GM12878 (cell line): ENCODE results near the gene DUSP15. TPM values are rescaled to one million over a fixed set of nuclear protein-coding genes. Genes with fewer than 3 reads are reported as not detected.

Experiments used
- FOXK2 ChIP-seq: fragments of 450-650 bp; IDR thresholded peaks from 2 replicates; pipeline ENCODE4 v1.6.1; 2017; ENCODE audit warnings: mild to moderate bottlenecking, moderate library complexity
- NBN ChIP-seq: fragments of 450-650 bp; IDR thresholded peaks from 2 replicates; pipeline ENCODE4 v1.6.1; 2016
- RCOR1 ChIP-seq: conservative IDR thresholded peaks from 2 replicates; pipeline ENCODE4 v1.6.1; 2012; ENCODE audit warnings: low read depth, low read length, improper control_type of control experiment
- RUNX3 ChIP-seq: IDR thresholded peaks from 2 replicates; pipeline ENCODE4 v1.6.1; 2012; ENCODE audit warnings: low read length, inconsistent platforms
- SP1 ChIP-seq: IDR thresholded peaks from one replicate; pipeline ENCODE4 v1.6.1; 2011; ENCODE audit warnings: low read depth, low read length
- ZBED1 ChIP-seq: IDR thresholded peaks from 2 replicates; pipeline ENCODE4 v1.6.1; 2016; ENCODE audit warnings: borderline replicate concordance
- polyA plus RNA-seq, 11 experiments: library from polyadenylated mRNA; depleted of rRNA in 4 of 11; unstranded in 6 of 11; stranded (reverse) in 5 of 11; fragments of >200 nt; fragmentation: Nextera tagmentation in 4 of 11; fragmentation: Illumina TruSeq in 1 of 11; extraction: Ambion mirVana in 4 of 11; extraction: Trizol in 1 of 11; gene quantifications; 1 replicate in 1 of 11; 2 replicates in 10 of 11; pipeline versions ENCODE4 v1.2.1 to v1.2.3, GENCODE V29; 2011 to 2016; ENCODE audit warnings: inconsistent platforms in 2 of 11, missing spikeins in 2 of 11, low read depth in 1 of 11
- total RNA-seq, 4 experiments: library from RNA; depleted of rRNA in 3 of 4; stranded (reverse); fragments of >200 nt in 3 of 4; fragmentation: Illumina TruSeq in 1 of 4; extraction: Trizol in 1 of 4; gene quantifications; 2 replicates each; pipeline versions ENCODE4 v1.2.1 to v1.2.3, GENCODE V29; 2013 to 2021
- TF ChIP-seq, protein P1 (sequence below): fragments of 450-650 bp; IDR thresholded peaks from 2 replicates; pipeline ENCODE4 v1.6.1; 2017; ENCODE audit warnings: mild to moderate bottlenecking, moderate library complexity
- TF ChIP-seq, protein P2 (sequence below): IDR thresholded peaks from 2 replicates; pipeline ENCODE4 v1.6.1; 2012; ENCODE audit warnings: improper control_type of control experiment, low read depth, low read length; ENCODE audit not compliant: insufficient replicate concordance

DUSP15 gene
- total and polyA plus RNA-seq, 10 of the 15 experiments (the other 5 are each of a cell fraction or from before 2014, with no cell fraction given) = 0.06 to 2.5 (median 0.67) TPM; not detected in 1

DNA sequence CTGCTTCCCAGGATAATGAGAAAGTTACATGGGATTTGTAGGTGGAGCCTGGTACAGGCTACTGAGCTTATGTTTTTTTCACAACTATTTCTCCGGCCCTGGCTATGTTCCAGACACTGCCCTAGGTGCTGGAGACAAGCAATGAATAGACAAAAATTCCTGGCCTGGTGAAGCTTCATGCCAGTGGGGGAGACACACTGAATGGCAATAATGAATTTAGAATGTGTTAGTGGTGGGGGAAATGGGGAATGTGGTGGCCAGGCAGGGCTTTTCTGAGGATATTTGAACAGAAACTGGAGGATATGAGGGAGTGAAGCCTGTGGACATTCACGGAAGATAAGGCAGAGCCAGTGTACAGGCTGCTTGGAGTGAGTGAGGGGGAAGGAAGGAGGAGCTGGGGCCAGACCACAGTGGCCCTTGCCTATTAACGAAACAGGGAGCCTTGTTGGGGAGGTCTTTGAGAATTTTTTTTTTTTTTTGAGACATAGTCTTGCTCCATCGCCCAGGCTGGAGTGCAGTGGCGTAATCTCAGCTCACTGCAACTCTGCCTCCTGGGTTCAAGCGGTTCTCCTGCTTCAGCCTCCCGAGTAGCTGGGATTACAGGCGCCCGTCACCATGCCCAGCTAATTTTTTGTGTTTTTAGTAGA, 31.6 kb downstream of the DUSP15 start (continued):
- TF ChIP-seq, protein P1, sequence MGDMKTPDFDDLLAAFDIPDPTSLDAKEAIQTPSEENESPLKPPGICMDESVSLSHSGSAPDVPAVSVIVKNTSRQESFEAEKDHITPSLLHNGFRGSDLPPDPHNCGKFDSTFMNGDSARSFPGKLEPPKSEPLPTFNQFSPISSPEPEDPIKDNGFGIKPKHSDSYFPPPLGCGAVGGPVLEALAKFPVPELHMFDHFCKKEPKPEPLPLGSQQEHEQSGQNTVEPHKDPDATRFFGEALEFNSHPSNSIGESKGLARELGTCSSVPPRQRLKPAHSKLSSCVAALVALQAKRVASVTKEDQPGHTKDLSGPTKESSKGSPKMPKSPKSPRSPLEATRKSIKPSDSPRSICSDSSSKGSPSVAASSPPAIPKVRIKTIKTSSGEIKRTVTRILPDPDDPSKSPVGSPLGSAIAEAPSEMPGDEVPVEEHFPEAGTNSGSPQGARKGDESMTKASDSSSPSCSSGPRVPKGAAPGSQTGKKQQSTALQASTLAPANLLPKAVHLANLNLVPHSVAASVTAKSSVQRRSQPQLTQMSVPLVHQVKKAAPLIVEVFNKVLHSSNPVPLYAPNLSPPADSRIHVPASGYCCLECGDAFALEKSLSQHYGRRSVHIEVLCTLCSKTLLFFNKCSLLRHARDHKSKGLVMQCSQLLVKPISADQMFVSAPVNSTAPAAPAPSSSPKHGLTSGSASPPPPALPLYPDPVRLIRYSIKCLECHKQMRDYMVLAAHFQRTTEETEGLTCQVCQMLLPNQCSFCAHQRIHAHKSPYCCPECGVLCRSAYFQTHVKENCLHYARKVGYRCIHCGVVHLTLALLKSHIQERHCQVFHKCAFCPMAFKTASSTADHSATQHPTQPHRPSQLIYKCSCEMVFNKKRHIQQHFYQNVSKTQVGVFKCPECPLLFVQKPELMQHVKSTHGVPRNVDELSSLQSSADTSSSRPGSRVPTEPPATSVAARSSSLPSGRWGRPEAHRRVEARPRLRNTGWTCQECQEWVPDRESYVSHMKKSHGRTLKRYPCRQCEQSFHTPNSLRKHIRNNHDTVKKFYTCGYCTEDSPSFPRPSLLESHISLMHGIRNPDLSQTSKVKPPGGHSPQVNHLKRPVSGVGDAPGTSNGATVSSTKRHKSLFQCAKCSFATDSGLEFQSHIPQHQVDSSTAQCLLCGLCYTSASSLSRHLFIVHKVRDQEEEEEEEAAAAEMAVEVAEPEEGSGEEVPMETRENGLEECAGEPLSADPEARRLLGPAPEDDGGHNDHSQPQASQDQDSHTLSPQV = no peak
- TF ChIP-seq, protein P2, sequence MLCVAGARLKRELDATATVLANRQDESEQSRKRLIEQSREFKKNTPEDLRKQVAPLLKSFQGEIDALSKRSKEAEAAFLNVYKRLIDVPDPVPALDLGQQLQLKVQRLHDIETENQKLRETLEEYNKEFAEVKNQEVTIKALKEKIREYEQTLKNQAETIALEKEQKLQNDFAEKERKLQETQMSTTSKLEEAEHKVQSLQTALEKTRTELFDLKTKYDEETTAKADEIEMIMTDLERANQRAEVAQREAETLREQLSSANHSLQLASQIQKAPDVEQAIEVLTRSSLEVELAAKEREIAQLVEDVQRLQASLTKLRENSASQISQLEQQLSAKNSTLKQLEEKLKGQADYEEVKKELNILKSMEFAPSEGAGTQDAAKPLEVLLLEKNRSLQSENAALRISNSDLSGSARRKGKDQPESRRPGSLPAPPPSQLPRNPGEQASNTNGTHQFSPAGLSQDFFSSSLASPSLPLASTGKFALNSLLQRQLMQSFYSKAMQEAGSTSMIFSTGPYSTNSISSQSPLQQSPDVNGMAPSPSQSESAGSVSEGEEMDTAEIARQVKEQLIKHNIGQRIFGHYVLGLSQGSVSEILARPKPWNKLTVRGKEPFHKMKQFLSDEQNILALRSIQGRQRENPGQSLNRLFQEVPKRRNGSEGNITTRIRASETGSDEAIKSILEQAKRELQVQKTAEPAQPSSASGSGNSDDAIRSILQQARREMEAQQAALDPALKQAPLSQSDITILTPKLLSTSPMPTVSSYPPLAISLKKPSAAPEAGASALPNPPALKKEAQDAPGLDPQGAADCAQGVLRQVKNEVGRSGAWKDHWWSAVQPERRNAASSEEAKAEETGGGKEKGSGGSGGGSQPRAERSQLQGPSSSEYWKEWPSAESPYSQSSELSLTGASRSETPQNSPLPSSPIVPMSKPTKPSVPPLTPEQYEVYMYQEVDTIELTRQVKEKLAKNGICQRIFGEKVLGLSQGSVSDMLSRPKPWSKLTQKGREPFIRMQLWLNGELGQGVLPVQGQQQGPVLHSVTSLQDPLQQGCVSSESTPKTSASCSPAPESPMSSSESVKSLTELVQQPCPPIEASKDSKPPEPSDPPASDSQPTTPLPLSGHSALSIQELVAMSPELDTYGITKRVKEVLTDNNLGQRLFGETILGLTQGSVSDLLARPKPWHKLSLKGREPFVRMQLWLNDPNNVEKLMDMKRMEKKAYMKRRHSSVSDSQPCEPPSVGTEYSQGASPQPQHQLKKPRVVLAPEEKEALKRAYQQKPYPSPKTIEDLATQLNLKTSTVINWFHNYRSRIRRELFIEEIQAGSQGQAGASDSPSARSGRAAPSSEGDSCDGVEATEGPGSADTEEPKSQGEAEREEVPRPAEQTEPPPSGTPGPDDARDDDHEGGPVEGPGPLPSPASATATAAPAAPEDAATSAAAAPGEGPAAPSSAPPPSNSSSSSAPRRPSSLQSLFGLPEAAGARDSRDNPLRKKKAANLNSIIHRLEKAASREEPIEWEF = no peak
- TF ChIP-seq RCOR1 = no peak
- no peak for TF ChIP-seq ZBED1
- no peak for TF ChIP-seq FOXK2
- no peak for TF ChIP-seq RUNX3
- TF ChIP-seq SP1 = no peak
- TF ChIP-seq NBN = no peak
